ENCODE data around the gene STAC.
"Not testable (repeated sequence)": the region's sequence is repeated elsewhere in the genome, so short reads cannot be mapped to it uniquely, and the experiment has no call there.

STAC gene

GRCh38 chr3:36429986-36430485 is 49.7 kb downstream of the STAC start:
- Histone ChIP-seq H4K20me1 (no peaks in the 10 kb centered on the region), H3K9me3 (replicated peaks in 1 of 11) (no peaks in the 10 kb centered on the region), H3K9ac (no peak overlapping the region), H3K27ac (no peak overlapping the region), H3K4me1 (peaks cover 0 to 19% (median 0%) of the 10 kb centered on the region in 10 experiments; a peak in 7 of 20 replicates), H3K4me3 (no peak overlapping the region), H3K4me2 (no peak overlapping the region), H3K27me3 (no peaks in the 10 kb centered on the region), H3K36me3 (no peaks in the 10 kb centered on the region)
- TF ChIP-seq Cebpa-rat (IDR thresholded peaks at IDR 0.05) = no peak

GRCh38 chr3:36433511-36433910 is 53.2 kb downstream of the STAC start:
- Histone ChIP-seq H3K9ac (no peak overlapping the region), H3K36me3 (no peaks in the 10 kb centered on the region), H3K9me3 (replicated peaks in 1 of 11) (peaks cover 0 to 4% (median 0%) of the 10 kb centered on the region in 11 experiments; a peak in 2 of 22 replicates), H3K4me1 (peaks cover 0 to 16% (median 0%) of the 10 kb centered on the region in 10 experiments; a peak in 7 of 20 replicates), H4K20me1 (no peaks in the 10 kb centered on the region), H3K27ac (no peak overlapping the region), H3K27me3 (no peaks in the 10 kb centered on the region), H3K4me3 (no peak overlapping the region), H3K4me2 (no peak overlapping the region)
- TF ChIP-seq Cebpa-rat (IDR thresholded peaks at IDR 0.05) = no peak

- no peak overlapping the region for H3K4me3 ChIP-seq
- no peaks in the 10 kb centered on the region for H4K20me1 ChIP-seq
- H3K36me3 ChIP-seq = no peaks in the 10 kb centered on the region
- peaks cover 0 to 4% (median 0%) of the 10 kb centered on the region in 11 experiments; a peak in 2 of 22 replicates for H3K9me3 ChIP-seq (replicated peaks in 1 of 11)
- no peak overlapping the region for H3K4me2 ChIP-seq
- no peak overlapping the region for H3K27ac ChIP-seq
- TF ChIP-seq Cebpa-rat (IDR thresholded peaks at IDR 0.05) = no peak
- no peak overlapping the region for H3K9ac ChIP-seq
- no peaks in the 10 kb centered on the region for H3K27me3 ChIP-seq
- 0 out of 20 replicates have a peak, but pooled peaks cover 0 to 6% (median 0%) of the 10 kb centered on the region in 10 experiments for H3K4me1 ChIP-seq
Observed at GRCh38 chr3:36434687-36435426, 54.6 kb downstream of the STAC start.

- no peaks in the 10 kb centered on the region for H3K27me3 ChIP-seq
- no peak overlapping the region for H3K4me3 ChIP-seq
- peaks cover 0 to 4% (median 0%) of the 10 kb centered on the region in 11 experiments; a peak in 1 of 22 replicates for H3K9me3 ChIP-seq (replicated peaks in 1 of 11)
- TF ChIP-seq Cebpa-rat (IDR thresholded peaks at IDR 0.05) = no peak
- no peaks in the 10 kb centered on the region for H4K20me1 ChIP-seq
- peaks cover 0 to 9% (median 0%) of the 10 kb centered on the region in 10 experiments; a peak in 6 of 20 replicates for H3K4me1 ChIP-seq
- 0 out of 22 replicates have a peak, but pooled peaks cover 0 to 4% (median 0%) of the 10 kb centered on the region in 11 experiments for H3K36me3 ChIP-seq
- no peak overlapping the region for H3K27ac ChIP-seq
- H3K4me2 ChIP-seq = no peak overlapping the region; a peak in 1 of 22 replicates
- no peak overlapping the region for H3K9ac ChIP-seq
Observed at GRCh38 chr3:36443028-36443686, 62.9 kb downstream of the STAC start.

- Histone ChIP-seq H3K36me3 (0 out of 22 replicates have a peak, but pooled peaks cover 0 to 4% (median 0%) of the 10 kb centered on the region in 11 experiments), H3K9me3 (replicated peaks in 1 of 11) (peaks cover 0 to 4% (median 0%) of the 10 kb centered on the region in 11 experiments; a peak in 1 of 22 replicates), H3K27ac (no peak overlapping the region), H3K4me1 (peaks cover 0 to 9% (median 0%) of the 10 kb centered on the region in 10 experiments; a peak in 6 of 20 replicates), H3K9ac (no peak overlapping the region), H4K20me1 (no peaks in the 10 kb centered on the region), H3K27me3 (no peaks in the 10 kb centered on the region), H3K4me2 (no peak overlapping the region), H3K4me3 (no peak overlapping the region)
- TF ChIP-seq Cebpa-rat (IDR thresholded peaks at IDR 0.05) = no peak
Observed at GRCh38 chr3:36444909-36445308, 64.6 kb downstream of the STAC start.

DNA sequence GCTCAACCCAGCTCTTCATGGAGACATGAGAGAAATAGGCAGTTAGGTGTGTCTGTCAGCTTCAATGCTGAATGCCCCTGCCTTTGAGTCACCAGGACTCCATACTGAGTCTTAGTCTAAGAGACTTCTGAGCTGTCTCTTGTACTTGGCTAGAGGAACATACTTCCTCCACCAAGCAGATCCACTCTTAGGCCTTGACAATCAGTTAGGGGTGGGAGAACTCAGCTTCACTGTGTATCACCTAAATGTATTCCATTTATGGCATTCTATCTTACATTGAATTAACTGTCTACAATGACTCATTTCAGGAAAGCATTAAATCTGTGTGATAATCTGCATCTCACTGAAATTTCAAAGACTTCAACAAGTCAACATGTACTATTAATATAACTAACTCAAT is 66.0 kb downstream of the STAC start:
- H3K9me3 ChIP-seq (replicated peaks in 1 of 11) = peaks cover 0 to 2% (median 0%) of the 10 kb centered on the region in 11 experiments; a peak in 1 of 22 replicates
- H3K27me3 ChIP-seq = no peaks in the 10 kb centered on the region

GRCh38 chr3:36447061-36447460 is 66.8 kb downstream of the STAC start:
- no peak for TF ChIP-seq Cebpa-rat (IDR thresholded peaks at IDR 0.05)
- H3K4me1 ChIP-seq = no peaks in the 10 kb centered on the region; a peak in 3 of 20 replicates
- H3K9me3 ChIP-seq (replicated peaks in 1 of 11) = no peaks in the 10 kb centered on the region
- H3K36me3 ChIP-seq = 0 out of 22 replicates have a peak, but pooled peaks cover 0 to 4% (median 0%) of the 10 kb centered on the region in 11 experiments
- H3K9ac ChIP-seq = no peak overlapping the region
- H3K27me3 ChIP-seq = no peaks in the 10 kb centered on the region
- no peak overlapping the region for H3K27ac ChIP-seq
- no peak overlapping the region for H3K4me3 ChIP-seq
- no peaks in the 10 kb centered on the region for H4K20me1 ChIP-seq
- H3K4me2 ChIP-seq = no peak overlapping the region

More for the DNA sequence above, 66.0 kb downstream of the STAC start:
- H3K4me3 ChIP-seq = no peak overlapping the region
- H3K4me1 ChIP-seq = peaks cover 0 to 8% (median 0%) of the 10 kb centered on the region in 10 experiments; a peak in 6 of 20 replicates
- no peak overlapping the region for H3K9ac ChIP-seq
- TF ChIP-seq Cebpa-rat (IDR thresholded peaks at IDR 0.05) = no peak
- H4K20me1 ChIP-seq = no peaks in the 10 kb centered on the region
- no peak overlapping the region for H3K27ac ChIP-seq
- H3K36me3 ChIP-seq = 0 out of 22 replicates have a peak, but pooled peaks cover 0 to 4% (median 0%) of the 10 kb centered on the region in 11 experiments
- no peak overlapping the region for H3K4me2 ChIP-seq

DNA sequence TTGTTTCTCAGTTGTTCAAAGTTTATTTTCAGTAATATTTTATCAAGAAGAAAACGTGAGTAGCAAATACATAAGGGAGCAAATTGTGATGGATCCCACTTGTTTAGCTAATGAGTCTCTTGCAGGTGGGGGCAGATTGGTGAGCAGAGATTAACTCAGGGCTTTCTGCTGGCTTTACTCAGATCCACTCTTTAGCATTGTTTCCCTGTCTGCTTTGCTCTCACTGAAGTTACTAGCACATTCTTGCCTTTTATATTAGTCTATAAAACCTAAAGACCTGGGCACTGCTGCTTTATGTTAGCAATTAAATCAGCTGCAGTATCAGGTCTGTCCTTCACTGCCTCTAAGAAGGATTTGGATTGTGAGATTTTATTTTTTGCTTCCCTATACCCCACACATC is 71.5 kb downstream of the STAC start:
- Histone ChIP-seq H3K9ac (no peak overlapping the region), H3K36me3 (no peaks in the 10 kb centered on the region), H3K4me2 (no peak overlapping the region; a peak in 1 of 22 replicates), H3K4me3 (no peak overlapping the region), H3K27me3 (no peaks in the 10 kb centered on the region), H3K9me3 (replicated peaks in 1 of 11) (peaks cover 0 to 12% (median 4%) of the 10 kb centered on the region in 11 experiments; a peak in 11 of 22 replicates), H3K4me1 (peaks cover 4 to 15% (median 10%) of the 10 kb centered on the region in 10 experiments; a peak in 13 of 20 replicates), H4K20me1 (no peaks in the 10 kb centered on the region), H3K27ac (no peak overlapping the region)
- TF ChIP-seq Cebpa-rat (IDR thresholded peaks at IDR 0.05) = no peak

GRCh38 chr3:36453213-36453612 is 72.9 kb downstream of the STAC start:
- not testable (repeated sequence) for H3K4me2 ChIP-seq, H3K27me3 ChIP-seq, H3K27ac ChIP-seq, H3K4me3 ChIP-seq, H3K9ac ChIP-seq, H3K36me3 ChIP-seq, H4K20me1 ChIP-seq
- Histone ChIP-seq H3K4me1 (peaks cover 4 to 15% (median 10%) of the 10 kb centered on the region in 10 experiments; a peak in 13 of 20 replicates), H3K9me3 (replicated peaks in 1 of 11) (peaks cover 0 to 12% (median 4%) of the 10 kb centered on the region in 11 experiments; a peak in 11 of 22 replicates)

- not testable (repeated sequence) for H3K4me3 ChIP-seq, H3K27me3 ChIP-seq, H3K27ac ChIP-seq, H3K9ac ChIP-seq, H3K36me3 ChIP-seq, H4K20me1 ChIP-seq
- Histone ChIP-seq H3K4me2 (0 out of 22 replicates have a peak overlapping the region, but pooled peaks of 5 of the 11 experiments have one; percentile 2 to 36 (median 15)), H3K9me3 (replicated peaks in 1 of 11) (peaks cover 0 to 12% (median 4%) of the 10 kb centered on the region in 11 experiments; a peak in 11 of 22 replicates), H3K4me1 (peaks cover 4 to 15% (median 10%) of the 10 kb centered on the region in 10 experiments; a peak in 13 of 20 replicates)
Observed at GRCh38 chr3:36453896-36454295, 73.6 kb downstream of the STAC start.
